HG03521 (cell line): ENCODE results near the gene MYBBP1A.
"Not testable (repeated sequence)": the region's sequence is repeated elsewhere in the genome, so short reads cannot be mapped to it uniquely, and the experiment has no call there.

ENCODE experiments used
- ATAC-seq: cut with Tn5 transposase; IDR thresholded peaks from one replicate; pipeline ENCODE4 v1.9.1; 2021; ENCODE audit warnings: mild to moderate bottlenecking, moderate library complexity; ENCODE audit not compliant: unreplicated experiment

The MYBBP1A gene, protein sequence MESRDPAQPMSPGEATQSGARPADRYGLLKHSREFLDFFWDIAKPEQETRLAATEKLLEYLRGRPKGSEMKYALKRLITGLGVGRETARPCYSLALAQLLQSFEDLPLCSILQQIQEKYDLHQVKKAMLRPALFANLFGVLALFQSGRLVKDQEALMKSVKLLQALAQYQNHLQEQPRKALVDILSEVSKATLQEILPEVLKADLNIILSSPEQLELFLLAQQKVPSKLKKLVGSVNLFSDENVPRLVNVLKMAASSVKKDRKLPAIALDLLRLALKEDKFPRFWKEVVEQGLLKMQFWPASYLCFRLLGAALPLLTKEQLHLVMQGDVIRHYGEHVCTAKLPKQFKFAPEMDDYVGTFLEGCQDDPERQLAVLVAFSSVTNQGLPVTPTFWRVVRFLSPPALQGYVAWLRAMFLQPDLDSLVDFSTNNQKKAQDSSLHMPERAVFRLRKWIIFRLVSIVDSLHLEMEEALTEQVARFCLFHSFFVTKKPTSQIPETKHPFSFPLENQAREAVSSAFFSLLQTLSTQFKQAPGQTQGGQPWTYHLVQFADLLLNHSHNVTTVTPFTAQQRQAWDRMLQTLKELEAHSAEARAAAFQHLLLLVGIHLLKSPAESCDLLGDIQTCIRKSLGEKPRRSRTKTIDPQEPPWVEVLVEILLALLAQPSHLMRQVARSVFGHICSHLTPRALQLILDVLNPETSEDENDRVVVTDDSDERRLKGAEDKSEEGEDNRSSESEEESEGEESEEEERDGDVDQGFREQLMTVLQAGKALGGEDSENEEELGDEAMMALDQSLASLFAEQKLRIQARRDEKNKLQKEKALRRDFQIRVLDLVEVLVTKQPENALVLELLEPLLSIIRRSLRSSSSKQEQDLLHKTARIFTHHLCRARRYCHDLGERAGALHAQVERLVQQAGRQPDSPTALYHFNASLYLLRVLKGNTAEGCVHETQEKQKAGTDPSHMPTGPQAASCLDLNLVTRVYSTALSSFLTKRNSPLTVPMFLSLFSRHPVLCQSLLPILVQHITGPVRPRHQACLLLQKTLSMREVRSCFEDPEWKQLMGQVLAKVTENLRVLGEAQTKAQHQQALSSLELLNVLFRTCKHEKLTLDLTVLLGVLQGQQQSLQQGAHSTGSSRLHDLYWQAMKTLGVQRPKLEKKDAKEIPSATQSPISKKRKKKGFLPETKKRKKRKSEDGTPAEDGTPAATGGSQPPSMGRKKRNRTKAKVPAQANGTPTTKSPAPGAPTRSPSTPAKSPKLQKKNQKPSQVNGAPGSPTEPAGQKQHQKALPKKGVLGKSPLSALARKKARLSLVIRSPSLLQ (N-terminal part only)

GRCh38 chr17:4554997-4555799 lies at the start of gene MYBBP1A:
Gene MYBBP1A, minus strand, starts transcription at chr17:4555384. Its CDS starts 60 bp downstream, at chr17:4555324.
- ATAC-seq: peak; percentile 85

- ATAC-seq: not testable (repeated sequence)
Measured at GRCh38 chr17:4604736-4605135, 49.6 kb upstream of the MYBBP1A start.

DNA sequence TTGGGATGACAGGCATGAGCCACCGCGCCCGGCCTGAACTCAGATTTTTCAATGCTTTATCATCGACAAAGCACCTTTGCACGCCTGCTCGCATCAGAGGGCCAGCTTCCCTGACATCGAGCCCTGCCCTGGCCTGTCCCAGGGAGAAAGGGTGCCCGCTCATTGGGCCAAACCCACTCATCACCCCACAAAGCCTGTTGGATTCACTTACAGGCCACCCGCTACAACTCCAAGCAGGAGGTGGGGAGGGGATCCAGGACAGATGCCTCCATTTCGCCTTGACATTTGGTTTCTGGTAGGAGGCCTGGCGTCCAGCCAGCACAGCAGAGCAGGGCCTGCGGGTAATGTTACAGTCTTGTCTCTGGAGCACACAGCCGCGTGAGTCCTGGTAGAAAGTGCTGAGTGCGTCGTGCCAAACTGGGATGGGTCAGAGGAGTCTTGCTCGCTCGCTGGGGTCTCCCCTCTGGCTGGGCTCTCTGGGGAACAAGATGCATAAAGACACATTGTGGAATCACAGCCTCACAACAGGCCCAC lies 49.0 kb upstream of the MYBBP1A start:
- no peak for ATAC-seq

GRCh38 chr17:4602041-4602440 lies 46.9 kb upstream of the MYBBP1A start:
- no peak for ATAC-seq

GRCh38 chr17:4601326-4601725 lies 46.1 kb upstream of the MYBBP1A start:
- no peak for ATAC-seq

GRCh38 chr17:4600563-4600962 lies 45.4 kb upstream of the MYBBP1A start:
- no peak for ATAC-seq

DNA sequence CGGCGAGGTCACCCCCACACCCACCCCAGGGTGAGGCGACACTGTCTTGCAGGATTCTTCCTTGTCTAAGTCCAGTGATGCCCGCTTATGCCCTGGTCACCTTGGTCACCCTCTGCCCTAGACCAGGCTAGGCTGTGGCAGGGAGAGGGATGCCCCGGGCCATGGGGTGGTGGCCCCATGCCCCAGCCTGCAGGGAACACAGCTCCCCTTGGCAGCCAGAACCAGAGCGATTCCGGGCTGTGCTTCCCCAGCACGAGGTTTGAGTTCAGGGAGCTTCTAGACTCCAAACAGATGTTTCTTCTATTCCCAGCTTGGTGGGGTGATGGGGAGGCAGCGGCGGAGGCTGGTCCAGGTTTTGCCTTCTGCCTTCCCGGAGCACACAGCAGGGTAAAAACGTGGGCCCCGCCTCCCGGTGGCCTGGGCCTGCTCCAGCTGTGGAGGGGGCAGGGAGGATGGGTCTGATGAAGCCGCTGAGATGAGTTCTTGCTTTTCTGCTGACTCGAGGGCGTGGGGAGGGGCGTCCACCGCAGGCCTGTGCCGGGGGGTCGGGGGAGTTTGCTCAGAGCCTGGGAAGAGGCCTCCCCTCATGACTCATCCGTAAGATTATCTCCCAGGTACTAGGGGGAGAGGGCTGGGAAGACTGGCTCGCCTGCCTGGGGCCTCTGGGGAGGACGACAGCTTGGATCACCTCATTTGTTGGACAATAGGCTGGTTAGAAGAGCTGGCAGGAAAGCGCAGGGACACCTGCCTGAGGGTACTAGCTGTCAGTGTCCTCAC lies 44.5 kb upstream of the MYBBP1A start:
- no peak for ATAC-seq

- ATAC-seq: no peak
Measured at GRCh38 chr17:4598776-4599504, 43.8 kb upstream of the MYBBP1A start.

DNA sequence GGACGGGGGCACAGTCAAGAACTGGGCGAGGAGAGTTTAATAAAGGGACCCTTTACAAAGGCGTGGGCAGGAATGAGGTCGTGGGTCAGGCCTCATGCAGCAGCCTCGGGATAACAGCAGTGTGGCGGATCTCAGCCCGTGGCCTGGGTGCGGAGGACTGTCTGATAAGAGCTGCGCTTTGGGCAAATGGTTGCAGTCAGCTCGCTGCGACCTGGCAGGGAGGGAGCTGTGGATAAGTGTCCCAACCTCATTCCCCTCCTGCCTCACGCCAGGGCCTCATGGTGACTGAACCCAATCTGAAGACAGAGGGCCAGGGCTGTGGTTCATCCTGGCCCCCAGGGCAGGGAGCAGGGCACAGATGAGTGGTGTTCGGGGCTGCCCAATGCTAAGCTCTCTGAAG lies 42.8 kb upstream of the MYBBP1A start:
- no peak for ATAC-seq

DNA sequence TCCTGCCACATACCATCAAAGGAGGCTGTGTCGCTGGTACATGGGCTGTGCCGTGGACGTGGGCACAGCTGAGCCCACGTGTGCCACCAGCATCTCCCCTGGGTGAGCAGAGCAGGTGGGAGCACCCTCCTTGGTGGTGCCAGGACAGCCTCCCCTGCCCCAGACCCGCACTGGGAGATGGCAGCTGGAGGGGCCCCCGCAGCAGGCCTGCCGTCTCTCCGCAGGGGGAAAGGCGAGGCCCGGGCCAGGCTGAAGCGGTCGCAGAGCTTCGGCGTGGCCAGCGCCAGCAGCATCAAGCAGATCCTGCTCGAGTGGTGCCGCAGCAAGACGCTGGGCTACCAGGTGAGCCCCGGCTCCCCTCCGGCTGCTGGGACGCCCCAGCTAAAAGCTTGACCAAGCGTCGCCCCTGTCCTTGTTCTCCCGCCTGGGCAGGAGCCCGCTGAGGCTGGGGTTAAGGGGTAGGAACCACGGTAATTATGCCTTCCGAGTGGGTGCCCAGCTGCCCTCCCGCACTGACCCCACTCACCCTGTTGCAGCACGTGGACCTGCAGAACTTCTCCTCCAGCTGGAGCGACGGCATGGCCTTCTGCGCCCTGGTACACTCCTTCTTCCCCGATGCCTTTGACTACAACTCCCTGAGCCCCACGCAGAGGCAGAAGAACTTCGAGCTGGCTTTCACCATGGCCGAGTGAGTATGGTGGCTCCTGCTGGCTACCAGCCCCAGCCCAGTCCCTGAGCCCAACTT lies 41.6 kb upstream of the MYBBP1A start:
- no peak for ATAC-seq

DNA sequence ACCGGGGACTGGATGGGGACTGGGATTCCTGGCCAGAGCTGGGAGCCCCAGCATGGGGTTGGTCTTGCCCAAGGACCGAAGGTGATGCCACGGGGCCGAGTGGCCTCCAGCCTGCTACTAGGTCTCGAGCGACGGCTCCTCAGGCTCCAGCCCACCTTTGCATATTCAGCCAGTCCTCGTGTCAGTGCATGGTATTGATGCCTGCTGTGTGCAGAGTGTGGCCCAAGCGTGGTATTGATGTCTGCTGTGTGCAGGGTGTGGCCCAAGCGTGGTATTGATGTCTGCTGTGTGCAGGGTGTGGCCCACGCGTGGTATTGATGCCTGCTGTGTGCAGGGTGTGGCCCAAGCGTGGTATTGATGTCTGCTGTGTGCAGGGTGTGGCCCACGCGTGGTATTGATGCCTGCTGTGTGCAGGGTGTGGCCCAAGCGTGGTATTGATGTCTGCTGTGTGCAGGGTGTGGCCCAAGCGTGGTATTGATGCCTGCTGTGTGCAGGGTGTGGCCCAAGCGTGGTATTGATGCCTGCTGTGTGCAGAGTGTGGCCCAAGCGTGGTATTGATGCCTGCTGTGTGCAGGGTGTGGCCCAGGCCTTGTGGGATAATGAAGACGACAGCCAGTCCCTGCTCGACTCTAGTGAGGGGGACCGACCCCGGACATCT lies 40.6 kb upstream of the MYBBP1A start:
- not testable (repeated sequence) for ATAC-seq

- ATAC-seq: no peak
Measured at GRCh38 chr17:4594931-4595684, 39.9 kb upstream of the MYBBP1A start.

DNA sequence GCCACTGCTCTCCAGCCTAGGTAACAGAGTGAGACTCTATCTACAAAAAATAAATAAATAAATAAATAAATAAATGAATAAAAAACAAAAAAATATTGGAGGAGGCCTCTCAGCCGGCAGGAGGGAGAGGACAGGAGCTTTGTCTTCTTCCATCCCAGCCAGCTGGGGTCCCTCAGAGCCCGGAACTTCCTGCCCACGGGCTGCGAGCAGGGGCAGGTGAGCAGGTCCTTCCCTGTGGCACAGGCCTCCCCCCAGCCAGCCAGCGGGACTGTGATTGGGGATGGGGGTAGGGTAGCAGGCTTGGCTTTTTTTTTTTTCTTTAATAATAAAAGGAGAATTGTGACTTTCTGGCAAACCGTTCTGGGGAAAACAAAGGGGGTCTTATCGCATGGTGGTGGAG lies 39.2 kb upstream of the MYBBP1A start:
- ATAC-seq: no peak

- no peak for ATAC-seq
Measured at GRCh38 chr17:4593021-4593421, 37.8 kb upstream of the MYBBP1A start.

DNA sequence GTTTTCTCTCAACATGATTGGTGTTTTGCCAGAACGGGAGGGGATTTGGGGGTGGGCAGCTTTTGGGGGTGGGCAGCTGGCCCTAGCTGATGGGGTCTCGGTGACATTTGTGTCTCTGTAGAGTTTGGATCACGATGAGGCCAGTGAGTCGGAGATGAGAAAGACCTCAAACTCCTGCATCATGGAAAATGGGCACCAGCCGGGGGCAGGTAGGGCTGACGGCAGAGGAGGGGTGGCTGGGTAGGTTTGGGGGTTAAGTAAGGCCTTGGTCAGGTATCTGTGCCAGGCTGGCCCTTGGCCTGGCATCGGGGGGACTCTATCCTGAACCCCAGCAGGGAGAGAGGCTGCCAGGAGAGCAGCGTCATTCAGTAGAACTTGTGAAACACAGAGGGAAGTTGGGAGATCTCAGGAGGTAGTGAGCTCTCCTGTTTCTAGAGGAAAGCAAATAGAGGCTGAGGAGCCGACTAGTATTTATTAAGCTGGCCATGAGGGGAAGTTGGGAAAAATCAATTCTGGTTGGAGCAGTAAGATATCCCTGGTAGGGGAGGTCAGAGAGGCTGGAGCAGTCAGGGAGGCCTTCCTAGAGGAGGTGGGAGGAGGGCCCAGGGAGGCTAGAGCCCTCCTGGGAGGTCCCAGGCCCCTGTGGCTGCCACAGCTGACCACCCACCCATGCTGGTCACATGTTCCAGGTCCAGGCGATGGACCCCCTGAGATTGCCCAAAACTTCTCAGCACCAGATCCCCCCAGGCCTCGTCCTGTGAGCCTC lies 37.2 kb upstream of the MYBBP1A start:
- no peak for ATAC-seq

DNA sequence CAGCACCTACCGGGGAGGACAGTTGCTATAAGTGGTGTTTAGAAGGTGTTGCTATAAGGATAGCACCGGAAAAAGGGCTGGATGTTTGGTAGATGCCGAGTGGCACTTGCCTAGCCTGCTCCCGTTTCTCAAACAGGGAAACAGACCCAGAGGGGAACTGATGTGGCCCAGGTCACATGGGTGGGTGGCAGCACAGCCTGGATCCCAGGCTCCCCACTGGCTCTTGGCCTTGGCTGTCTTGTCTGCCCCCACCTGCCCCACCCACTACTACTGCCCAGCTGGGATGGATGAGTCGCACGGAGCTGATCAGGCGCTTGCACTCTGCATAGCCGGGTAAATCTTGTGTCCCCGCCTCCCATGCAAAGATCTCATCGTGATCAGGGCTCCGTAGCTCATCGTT lies 36.3 kb upstream of the MYBBP1A start:
- no peak for ATAC-seq
